Measurements from ENCODE around the gene CDK5RAP2.
"Not testable (repeated sequence)": the region's sequence is repeated elsewhere in the genome, so short reads cannot be mapped to it uniquely, and the experiment has no call there.

CDK5RAP2 gene

GRCh38 chr9:120515481-120515880 is 64.5 kb downstream of the CDK5RAP2 start:
- not testable (repeated sequence) for DNase-seq (ENCODE audit: low read depth in 2 of 2)

DNA sequence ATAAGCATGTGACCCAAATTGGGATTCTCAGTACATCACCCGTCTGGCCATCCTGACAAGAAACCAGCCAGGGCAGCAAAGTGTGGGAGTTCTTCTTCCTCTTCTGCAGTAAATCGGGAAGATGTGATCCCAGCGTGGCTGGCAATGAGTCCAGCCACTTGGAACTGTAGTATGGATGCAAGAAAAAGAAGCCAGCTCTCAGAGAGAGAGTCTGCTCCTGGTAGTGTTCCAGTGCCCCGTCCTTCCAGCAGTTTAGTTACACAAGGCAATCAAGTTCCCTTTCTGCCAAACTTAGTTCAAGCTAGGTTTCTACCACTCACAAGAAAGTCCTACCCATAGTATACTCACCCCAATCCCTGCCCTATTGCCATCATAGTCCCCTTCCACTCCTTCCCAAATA is 65.6 kb downstream of the CDK5RAP2 start:
- DNase-seq (ENCODE audit: low read depth in 2 of 2): no peak

GRCh38 chr9:120513825-120514396 is 66.1 kb downstream of the CDK5RAP2 start:
- no peak for DNase-seq (ENCODE audit: low read depth in 2 of 2)

GRCh38 chr9:120510816-120511215 is 69.2 kb downstream of the CDK5RAP2 start:
- no peak for DNase-seq (ENCODE audit: low read depth in 2 of 2)

GRCh38 chr9:120507936-120508510 is 71.9 kb downstream of the CDK5RAP2 start:
- no peak for DNase-seq (ENCODE audit: low read depth in 2 of 2)

DNA sequence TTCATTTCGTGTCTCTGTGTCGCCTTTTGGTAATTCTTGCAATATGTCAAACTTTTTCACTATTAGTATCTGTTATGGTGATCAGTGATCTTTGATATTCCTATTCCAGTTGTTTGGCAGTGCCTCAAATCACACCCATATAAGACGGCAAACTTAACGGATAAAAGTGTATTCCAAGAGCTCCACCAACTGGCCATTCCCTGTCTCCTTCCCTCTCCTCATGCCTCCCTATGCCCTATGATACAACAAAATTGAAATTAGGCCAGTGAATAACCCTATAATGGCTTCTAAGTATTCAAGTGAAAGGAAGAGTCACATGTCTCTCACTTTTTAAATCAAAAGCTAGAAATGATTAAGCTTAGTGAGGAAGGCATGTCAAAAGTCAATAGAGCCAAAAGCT is 74.8 kb downstream of the CDK5RAP2 start:
- DNase-seq (ENCODE audit: low read depth in 2 of 2): no peak

GRCh38 chr9:120500733-120501132 is 79.2 kb downstream of the CDK5RAP2 start:
- DNase-seq (ENCODE audit: low read depth in 2 of 2): no peak

GRCh38 chr9:120497865-120498264 is 82.1 kb downstream of the CDK5RAP2 start:
- DNase-seq (ENCODE audit: low read depth in 2 of 2): not testable (repeated sequence)

DNA sequence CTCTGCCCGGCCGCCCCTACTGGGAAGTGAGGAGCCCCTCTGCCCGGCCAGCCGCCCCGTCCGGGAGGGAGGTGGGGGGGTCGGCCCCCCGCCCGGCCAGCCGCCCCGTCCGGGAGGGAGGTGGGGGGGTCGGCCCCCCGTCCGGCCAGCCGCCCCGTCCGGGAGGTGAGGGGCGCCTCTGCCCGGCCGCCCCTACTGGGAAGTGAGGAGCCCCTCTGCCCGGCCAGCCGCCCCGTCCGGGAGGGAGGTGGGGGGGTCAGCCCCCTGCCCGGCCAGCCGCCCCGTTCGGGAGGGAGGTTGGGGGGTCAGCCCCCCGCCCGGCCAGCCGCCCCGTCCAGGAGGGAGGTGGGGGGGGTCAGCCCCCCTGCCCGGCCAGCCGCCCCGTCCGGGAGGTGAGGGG is 83.5 kb downstream of the CDK5RAP2 start:
- DNase-seq (ENCODE audit: low read depth in 2 of 2): not testable (repeated sequence)

GRCh38 chr9:120490888-120491595 is 88.9 kb downstream of the CDK5RAP2 start:
- DNase-seq (ENCODE audit: low read depth in 2 of 2): no peak

DNA sequence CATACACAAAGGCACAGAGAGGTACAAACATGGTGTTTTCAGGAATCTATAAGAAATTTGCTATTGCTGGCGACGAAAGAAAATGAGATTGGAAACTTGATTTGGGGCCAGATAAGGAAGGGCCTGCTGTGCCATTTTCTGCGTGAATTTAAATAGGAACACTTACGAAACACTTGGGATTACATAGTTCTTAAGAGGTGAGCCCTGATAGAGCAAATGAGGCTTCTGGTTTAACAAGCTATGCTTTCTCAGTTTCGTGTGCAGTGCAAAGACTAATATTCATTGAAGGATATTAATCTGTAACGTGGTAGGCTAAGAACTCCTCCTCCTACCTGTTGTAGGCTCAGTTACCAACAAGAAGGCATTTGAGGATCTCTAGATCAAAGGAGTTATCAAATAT is 93.1 kb downstream of the CDK5RAP2 start:
- no peak for DNase-seq (ENCODE audit: low read depth in 2 of 2)

DNA sequence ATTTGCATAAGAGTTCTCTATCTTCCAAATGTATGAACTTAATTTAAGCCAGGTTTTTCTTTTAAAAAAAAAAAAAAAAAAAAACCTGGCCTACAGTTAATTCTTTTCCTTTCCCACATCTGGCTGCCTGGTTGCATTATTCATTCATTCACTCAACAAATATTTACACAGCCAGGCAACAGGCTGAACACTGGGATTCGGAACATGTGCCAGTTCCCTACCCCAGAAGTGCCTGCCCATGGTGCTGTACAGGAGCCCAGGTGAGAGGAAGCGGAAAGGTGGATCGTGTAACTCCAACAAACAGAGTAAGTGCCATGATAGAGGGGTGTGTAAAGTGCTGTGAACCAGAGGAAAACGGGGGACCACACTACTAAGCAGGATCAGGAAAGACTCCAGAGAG is 93.6 kb downstream of the CDK5RAP2 start:
- no peak for DNase-seq (ENCODE audit: low read depth in 2 of 2)

DNA sequence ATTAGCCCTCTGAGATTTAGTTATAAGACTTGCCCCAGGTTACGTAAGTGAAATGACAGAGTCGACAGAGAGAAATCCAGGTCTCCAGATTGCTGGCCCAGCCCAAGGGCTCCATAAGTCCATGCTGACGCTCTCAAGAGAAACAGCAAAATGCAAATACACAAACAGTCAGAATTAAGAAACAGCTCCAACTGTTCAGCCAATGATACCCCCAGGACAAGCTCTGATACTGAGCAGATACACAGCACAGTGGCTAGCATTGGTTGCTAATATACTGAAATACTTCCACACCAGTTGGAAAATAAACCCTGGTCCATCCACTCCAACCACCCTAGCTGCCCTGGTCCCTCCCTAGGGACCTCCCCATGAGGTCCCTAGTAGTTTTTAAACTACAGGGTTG is 94.2 kb downstream of the CDK5RAP2 start:
- no peak for DNase-seq (ENCODE audit: low read depth in 2 of 2)

- DNase-seq (ENCODE audit: low read depth in 2 of 2): no peak
Measured at GRCh38 chr9:120484162-120484561, 95.8 kb downstream of the CDK5RAP2 start.

DNA sequence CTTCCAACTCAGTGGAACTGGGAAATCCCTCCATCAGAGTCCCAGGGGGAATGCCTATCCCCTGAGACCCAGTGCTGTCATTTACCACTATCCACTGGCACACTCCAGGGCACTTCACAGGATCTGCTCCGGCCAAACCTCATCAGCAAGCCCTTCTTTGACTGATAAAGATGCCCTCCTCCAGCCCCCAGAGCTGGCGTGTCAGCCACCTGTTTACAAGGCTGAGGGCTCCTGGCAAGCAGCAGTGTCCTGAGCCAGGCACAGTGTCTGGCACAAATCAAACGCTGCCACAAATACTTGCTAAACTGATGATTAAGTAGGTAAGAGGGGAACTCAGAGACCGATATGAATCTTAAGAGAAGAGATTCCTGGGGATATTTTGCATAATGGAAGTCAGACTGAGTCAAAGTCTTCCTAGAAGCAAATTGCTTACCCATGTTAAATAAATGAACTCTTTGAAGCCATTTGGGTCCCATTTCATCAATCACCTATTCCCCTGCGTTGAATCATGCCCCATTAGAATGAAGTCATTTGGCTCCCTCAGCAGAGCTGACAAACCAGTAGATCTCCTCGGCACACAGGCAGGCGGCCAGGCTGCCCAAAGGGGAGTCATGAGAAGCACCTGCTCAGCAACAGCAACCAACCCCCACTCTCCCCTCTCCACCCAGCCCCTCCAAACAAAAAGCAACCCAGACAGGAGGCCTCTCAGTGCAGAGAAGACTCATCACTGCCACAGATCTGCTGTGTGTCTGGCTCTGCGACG is 97.4 kb downstream of the CDK5RAP2 start:
- no peak for DNase-seq (ENCODE audit: low read depth in 2 of 2)

- no peak for DNase-seq (ENCODE audit: low read depth in 2 of 2)
Measured at GRCh38 chr9:120481846-120482245, 98.1 kb downstream of the CDK5RAP2 start.

GRCh38 chr9:120481248-120481647 is 98.7 kb downstream of the CDK5RAP2 start:
- no peak for DNase-seq (ENCODE audit: low read depth in 2 of 2)

GRCh38 chr9:120480707-120481106 is 99.3 kb downstream of the CDK5RAP2 start:
- DNase-seq (ENCODE audit: low read depth in 2 of 2): no peak

- no peak for DNase-seq (ENCODE audit: low read depth in 2 of 2)
Measured at GRCh38 chr9:120478208-120478607, 101.8 kb downstream of the CDK5RAP2 start.

DNA sequence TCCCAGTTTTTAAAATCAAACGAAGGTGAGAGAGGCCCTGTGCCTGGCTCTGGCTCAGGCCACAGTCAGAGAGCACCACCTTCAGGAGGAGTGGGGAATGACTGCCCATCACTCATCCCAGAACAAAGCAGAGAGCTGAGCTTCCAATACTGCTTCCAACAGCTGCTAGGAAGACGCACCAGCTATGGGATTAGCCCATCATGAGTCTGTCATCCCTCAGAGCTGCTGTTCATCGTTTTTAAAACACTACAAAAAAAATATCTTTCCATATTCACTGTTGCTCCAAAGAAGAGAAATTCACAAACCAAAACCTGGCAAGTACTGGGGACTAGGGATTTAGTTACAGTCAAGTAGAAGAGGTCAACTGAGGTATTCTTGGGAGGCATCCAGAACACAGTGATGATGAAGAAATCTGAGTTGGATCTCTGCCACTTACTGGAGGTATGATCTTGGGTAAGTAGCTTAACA is 102.4 kb downstream of the CDK5RAP2 start:
- DNase-seq (ENCODE audit: low read depth in 2 of 2): no peak

- no peak for DNase-seq (ENCODE audit: low read depth in 2 of 2)
Measured at GRCh38 chr9:120475341-120475740, 104.6 kb downstream of the CDK5RAP2 start.

DNA sequence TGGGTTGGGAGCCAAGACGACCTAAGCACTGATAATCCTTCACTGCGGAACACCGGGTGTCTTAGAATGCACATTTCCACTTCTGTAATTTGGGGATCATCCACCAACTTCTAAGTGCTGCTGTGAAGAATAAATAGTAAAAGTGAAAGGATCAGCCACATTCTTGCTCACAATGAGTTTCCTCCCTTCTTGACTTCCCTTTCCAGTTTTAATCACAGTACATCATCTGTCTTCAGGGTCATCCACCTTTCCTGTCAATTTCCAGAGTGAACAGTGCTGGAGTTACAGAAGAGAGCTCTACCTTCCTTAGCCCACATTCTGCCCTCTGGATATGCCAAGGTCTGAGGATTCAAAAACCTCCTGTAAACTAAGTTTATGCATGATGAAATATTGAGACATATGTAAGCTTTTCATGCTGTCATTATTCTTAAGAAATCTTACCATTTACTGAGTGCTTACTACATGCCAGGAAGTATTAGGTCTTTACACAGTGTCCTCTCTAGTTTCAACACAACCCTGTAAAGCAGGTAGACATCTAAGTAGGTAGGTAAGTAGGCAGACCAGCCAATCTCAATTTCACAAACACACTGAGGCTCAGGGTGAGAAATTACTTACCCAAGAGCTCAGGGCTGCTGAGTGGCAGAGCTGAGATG is 105.2 kb downstream of the CDK5RAP2 start:
- DNase-seq (ENCODE audit: low read depth in 2 of 2): no peak
